GM23338 (cell line): ENCODE results near the gene GNG7.

Experiments
- CREB1 ChIP-seq: fragments of 250-450 bp; sonication (Bioruptor Pico); IDR thresholded peaks from 2 replicates; pipeline ENCODE4 v1.5.0; 2020; ENCODE audit warnings: low read depth, mild to moderate bottlenecking, moderate library complexity
- EZH2 ChIP-seq: fragments of 200-600 bp; sonication (generic); IDR thresholded peaks from one replicate; pipeline ENCODE4 v1.8.0; 2017; ENCODE audit warnings: antibody characterized with exemption, mild to moderate bottlenecking, low read depth; ENCODE audit not compliant: unreplicated experiment
- EZH2phosphoT487 ChIP-seq: fragments of 200-600 bp; sonication (generic); IDR thresholded peaks from one replicate; pipeline ENCODE4 v1.8.1; 2018; ENCODE audit warnings: antibody characterized with exemption; ENCODE audit not compliant: unreplicated experiment
- JUNB ChIP-seq: IDR thresholded peaks from one replicate; pipeline ENCODE4 v1.6.1; 2016; ENCODE audit warnings: antibody characterized with exemption; ENCODE audit not compliant: unreplicated experiment
- NANOG ChIP-seq: IDR thresholded peaks from 2 replicates; pipeline ENCODE4 v1.6.1; 2016; ENCODE audit warnings: antibody characterized with exemption, borderline replicate concordance
- POLR2AphosphoS5 ChIP-seq: IDR thresholded peaks from 2 replicates; pipeline ENCODE4 v1.6.1; 2016; ENCODE audit warnings: antibody characterized with exemption, low read depth
- STAT1 ChIP-seq: IDR thresholded peaks from one replicate; pipeline ENCODE4 v1.6.1; 2016; ENCODE audit warnings: antibody characterized with exemption; ENCODE audit not compliant: unreplicated experiment
- TF ChIP-seq, protein P1 (sequence below): IDR thresholded peaks from 2 replicates; pipeline ENCODE4 v1.6.1; 2016; ENCODE audit warnings: antibody characterized with exemption
- TF ChIP-seq, protein P2 (sequence below): IDR thresholded peaks from one replicate; pipeline ENCODE4 v1.6.1; 2018; ENCODE audit warnings: antibody characterized with exemption; ENCODE audit not compliant: unreplicated experiment
- TF ChIP-seq, protein P3 (sequence below), 2 experiments: fragments of 200-600 bp in 1 of 2; sonication (generic) in 1 of 2; conservative IDR thresholded peaks; 2 replicates each; pipeline versions ENCODE4 v1.5.1 to v1.6.1; 2016 to 2017; ENCODE audit warnings: antibody characterized with exemption in 2 of 2, low read depth in 2 of 2, mild to moderate bottlenecking in 2 of 2, moderate library complexity in 1 of 2

DNA sequence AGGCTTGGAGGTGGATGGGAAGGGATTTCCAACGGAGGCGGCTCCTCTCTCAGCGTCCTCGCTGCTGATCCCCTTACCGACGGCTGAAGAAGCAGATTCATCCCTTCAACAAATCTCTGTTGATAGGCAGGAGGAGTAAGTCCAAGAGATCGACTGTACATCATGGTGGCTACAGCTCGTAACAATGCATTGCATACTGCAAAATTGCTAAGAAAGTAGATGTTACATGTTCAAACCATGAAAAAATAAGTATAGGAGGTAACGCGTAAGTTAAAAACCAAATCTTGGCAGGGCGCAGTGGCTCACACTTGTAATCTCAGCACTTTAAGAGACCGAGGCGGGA, 37.8 kb upstream of the GNG7 start:
- TF ChIP-seq EZH2phosphoT487, result no peak
- TF ChIP-seq, protein P1, sequence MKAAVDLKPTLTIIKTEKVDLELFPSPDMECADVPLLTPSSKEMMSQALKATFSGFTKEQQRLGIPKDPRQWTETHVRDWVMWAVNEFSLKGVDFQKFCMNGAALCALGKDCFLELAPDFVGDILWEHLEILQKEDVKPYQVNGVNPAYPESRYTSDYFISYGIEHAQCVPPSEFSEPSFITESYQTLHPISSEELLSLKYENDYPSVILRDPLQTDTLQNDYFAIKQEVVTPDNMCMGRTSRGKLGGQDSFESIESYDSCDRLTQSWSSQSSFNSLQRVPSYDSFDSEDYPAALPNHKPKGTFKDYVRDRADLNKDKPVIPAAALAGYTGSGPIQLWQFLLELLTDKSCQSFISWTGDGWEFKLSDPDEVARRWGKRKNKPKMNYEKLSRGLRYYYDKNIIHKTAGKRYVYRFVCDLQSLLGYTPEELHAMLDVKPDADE, result no peak
- TF ChIP-seq POLR2AphosphoS5, result no peak
- TF ChIP-seq, protein P2, sequence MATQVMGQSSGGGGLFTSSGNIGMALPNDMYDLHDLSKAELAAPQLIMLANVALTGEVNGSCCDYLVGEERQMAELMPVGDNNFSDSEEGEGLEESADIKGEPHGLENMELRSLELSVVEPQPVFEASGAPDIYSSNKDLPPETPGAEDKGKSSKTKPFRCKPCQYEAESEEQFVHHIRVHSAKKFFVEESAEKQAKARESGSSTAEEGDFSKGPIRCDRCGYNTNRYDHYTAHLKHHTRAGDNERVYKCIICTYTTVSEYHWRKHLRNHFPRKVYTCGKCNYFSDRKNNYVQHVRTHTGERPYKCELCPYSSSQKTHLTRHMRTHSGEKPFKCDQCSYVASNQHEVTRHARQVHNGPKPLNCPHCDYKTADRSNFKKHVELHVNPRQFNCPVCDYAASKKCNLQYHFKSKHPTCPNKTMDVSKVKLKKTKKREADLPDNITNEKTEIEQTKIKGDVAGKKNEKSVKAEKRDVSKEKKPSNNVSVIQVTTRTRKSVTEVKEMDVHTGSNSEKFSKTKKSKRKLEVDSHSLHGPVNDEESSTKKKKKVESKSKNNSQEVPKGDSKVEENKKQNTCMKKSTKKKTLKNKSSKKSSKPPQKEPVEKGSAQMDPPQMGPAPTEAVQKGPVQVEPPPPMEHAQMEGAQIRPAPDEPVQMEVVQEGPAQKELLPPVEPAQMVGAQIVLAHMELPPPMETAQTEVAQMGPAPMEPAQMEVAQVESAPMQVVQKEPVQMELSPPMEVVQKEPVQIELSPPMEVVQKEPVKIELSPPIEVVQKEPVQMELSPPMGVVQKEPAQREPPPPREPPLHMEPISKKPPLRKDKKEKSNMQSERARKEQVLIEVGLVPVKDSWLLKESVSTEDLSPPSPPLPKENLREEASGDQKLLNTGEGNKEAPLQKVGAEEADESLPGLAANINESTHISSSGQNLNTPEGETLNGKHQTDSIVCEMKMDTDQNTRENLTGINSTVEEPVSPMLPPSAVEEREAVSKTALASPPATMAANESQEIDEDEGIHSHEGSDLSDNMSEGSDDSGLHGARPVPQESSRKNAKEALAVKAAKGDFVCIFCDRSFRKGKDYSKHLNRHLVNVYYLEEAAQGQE, result no peak
- TF ChIP-seq EZH2, result no peak
- TF ChIP-seq, protein P3, sequence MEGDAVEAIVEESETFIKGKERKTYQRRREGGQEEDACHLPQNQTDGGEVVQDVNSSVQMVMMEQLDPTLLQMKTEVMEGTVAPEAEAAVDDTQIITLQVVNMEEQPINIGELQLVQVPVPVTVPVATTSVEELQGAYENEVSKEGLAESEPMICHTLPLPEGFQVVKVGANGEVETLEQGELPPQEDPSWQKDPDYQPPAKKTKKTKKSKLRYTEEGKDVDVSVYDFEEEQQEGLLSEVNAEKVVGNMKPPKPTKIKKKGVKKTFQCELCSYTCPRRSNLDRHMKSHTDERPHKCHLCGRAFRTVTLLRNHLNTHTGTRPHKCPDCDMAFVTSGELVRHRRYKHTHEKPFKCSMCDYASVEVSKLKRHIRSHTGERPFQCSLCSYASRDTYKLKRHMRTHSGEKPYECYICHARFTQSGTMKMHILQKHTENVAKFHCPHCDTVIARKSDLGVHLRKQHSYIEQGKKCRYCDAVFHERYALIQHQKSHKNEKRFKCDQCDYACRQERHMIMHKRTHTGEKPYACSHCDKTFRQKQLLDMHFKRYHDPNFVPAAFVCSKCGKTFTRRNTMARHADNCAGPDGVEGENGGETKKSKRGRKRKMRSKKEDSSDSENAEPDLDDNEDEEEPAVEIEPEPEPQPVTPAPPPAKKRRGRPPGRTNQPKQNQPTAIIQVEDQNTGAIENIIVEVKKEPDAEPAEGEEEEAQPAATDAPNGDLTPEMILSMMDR (conservative IDR thresholded peaks at IDR 0.05; ENCODE audit: low read depth in 2 of 2), result no peak
- TF ChIP-seq CREB1 (CRISPR knock-in tag), result no peak
- no peak for TF ChIP-seq NANOG
- TF ChIP-seq JUNB, result no peak
- TF ChIP-seq STAT1, result no peak
